ENCODE results near the gene CHMP4B. TPM values are rescaled to one million over a fixed set of nuclear protein-coding genes. Genes with fewer than 3 reads are reported as not detected.

Gene CHMP4B
- total RNA-seq, 1 donor from 2014 or later = 46.4 TPM

DNA sequence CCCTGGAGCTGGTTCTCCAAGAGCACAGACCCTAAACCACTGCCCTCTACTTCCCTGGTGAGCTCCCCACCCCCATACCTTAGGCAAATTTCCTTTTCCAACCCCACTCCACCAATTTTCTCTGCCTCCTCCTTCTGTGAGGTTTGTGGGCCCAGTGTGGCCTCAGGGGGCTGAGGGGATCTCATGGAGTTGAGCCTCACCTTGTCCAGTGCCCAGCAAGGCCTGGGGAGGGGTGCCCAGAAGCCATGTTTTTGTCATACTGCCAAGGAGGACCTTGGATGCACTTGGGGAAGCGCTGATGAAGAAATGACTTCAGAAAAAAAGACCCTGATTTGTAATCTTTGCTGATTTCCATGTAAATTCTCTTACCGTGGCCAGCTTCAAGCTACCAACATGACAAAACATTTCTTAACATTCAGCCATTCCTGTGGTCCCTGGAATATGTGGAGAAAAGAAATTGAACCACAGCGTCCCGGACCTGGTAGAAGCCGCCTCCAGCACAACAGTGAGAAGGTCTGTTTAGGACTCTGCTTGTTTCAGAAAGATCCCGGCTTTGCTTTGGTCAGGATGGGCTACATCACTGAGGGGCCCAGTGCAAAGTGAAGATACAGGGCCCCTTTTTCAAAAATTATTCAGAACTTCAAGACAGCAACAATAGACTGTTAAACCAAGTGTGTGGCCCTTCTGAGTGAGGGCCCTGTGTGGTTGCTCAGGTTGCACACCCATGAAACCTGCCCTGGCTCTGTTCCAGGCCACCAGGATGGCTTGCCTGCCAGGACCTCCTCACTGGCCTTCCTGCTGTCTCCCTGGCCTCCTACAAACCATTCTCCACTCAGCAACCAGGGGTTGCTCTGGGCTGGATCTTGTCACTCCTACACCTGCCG lies 52.5 kb downstream of the CHMP4B start:
- Mint-ChIP-seq H3K9me3 (ENCODE audit: unreplicated experiment) (peaks cover 7% of the 10 kb centered on the region), H3K4me3 (ENCODE audit: unreplicated experiment) (no peak overlapping the region), H3K27ac (ENCODE audit: unreplicated experiment) (no peak overlapping the region), H3K36me3 (ENCODE audit: unreplicated experiment) (no peaks in the 10 kb centered on the region), H3K27me3 (ENCODE audit: unreplicated experiment) (peaks cover 7% of the 10 kb centered on the region), H3K4me1 (ENCODE audit: low read depth, unreplicated experiment) (no peaks in the 10 kb centered on the region)
- no peak for TF ChIP-seq CTCF (IDR thresholded peaks at IDR 0.05; ENCODE audit: partially characterized antibody, unreplicated experiment)
- no peak for DNase-seq

DNA sequence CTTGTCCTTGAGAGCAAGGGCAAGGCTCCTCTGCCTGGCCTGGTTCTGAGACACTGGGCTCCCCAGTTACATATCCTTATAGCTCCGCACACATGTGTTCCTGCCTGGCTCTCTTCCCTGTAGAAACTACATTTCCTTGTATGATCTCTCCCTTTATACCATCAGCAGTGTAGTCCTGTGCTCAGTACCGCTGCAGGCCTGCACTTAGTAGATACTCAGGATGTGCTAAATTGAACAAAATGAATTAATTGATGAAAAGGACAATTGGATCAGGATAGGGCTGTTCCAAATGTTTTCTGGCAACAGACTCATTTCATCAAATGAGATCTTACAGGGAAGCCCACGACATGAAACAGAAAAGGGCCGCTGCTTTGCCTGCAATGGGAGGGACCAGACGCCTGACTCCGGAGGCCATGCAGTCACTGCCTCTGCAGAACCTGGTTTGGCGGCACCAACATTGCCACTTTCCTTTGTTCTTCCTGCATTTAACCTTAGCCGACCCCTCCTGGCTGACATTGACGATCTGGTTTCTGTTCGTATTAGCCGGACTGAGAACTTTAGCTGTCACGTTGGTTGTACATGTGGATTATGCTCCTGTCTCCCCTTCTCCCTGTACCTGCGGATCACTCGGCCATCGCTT lies 53.3 kb downstream of the CHMP4B start:
- no peak for DNase-seq
- no peak overlapping the region for H3K4me3 Mint-ChIP-seq (ENCODE audit: unreplicated experiment)
- TF ChIP-seq CTCF (IDR thresholded peaks at IDR 0.05; ENCODE audit: partially characterized antibody, unreplicated experiment) = no peak
- no peaks in the 10 kb centered on the region for H3K4me1 Mint-ChIP-seq (ENCODE audit: low read depth, unreplicated experiment)
- H3K9me3 Mint-ChIP-seq (ENCODE audit: unreplicated experiment) = peaks cover 7% of the 10 kb centered on the region
- H3K27me3 Mint-ChIP-seq (ENCODE audit: unreplicated experiment) = peaks cover 5% of the 10 kb centered on the region
- no peaks in the 10 kb centered on the region for H3K36me3 Mint-ChIP-seq (ENCODE audit: unreplicated experiment)
- H3K27ac Mint-ChIP-seq (ENCODE audit: unreplicated experiment) = no peak overlapping the region

DNA sequence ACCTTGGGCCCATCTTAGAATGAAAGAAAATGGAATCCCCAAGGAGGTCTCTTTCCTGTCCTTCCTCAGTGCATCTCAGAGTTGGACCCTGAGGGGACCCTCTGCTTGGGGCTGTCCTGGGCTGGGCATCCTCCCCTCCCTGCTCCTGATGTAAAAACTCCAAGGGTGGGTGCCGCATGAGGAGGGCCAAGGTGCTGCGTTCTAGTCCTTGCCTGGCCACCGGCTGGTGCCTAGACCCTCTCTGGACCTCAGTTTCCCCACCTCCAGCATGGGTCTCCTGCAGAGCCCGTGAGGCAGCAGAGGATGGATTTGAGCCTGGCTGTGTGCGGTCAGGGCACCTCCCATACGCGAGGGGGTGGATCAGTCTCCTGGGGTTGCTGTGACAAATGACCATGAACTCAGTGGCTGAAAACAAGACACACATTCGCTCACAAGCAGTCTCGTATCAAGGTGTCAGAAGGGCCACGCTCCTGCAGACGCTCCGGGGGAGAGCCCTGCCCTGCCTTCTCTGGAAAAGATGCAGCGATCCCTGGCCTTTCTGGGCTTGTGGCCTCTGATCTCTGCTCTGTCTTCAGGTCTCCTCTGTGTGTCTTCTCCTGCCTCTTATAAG lies 54.7 kb downstream of the CHMP4B start:
- no peak for TF ChIP-seq CTCF (IDR thresholded peaks at IDR 0.05; ENCODE audit: partially characterized antibody, unreplicated experiment)
- Mint-ChIP-seq H3K9me3 (ENCODE audit: unreplicated experiment) (peaks cover 5% of the 10 kb centered on the region), H3K4me3 (ENCODE audit: unreplicated experiment) (no peak overlapping the region), H3K27me3 (ENCODE audit: unreplicated experiment) (peaks cover 5% of the 10 kb centered on the region), H3K4me1 (ENCODE audit: low read depth, unreplicated experiment) (no peaks in the 10 kb centered on the region), H3K27ac (ENCODE audit: unreplicated experiment) (no peak overlapping the region), H3K36me3 (ENCODE audit: unreplicated experiment) (no peaks in the 10 kb centered on the region)
- no peak for DNase-seq

DNA sequence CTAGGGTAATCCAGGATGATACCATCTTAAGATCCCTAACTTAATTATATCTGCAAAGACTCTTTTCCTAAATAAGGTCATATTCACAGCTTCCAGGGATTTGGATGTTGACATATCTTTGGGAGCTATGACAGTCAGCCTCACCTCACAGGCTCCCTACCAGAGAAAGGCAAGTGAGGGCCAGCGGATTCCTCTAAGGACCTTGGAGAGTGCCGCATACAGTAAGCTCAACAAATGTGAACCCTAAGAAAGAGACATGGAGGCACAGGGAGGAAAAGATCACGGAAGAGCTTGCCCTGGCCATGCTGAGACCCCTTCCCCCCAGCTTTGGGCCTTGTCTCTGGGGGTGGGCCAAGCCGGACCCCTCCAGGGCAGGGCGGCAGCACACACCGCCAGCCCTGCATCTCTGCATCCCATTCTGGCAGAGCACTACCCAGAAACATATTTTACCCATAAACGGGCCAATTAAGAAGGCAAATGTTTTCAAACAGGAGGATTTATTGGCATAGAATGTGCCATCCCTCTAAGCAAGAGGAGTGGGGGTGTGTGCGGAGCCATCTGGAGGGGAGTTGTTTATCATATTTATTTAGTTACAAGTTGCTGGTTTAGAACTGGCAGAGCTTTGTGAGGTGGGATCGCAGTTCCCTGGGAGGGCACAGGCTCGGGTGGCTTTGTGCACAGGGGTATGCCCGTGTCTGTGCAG lies 55.4 kb downstream of the CHMP4B start:
- no peak overlapping the region for H3K27ac Mint-ChIP-seq (ENCODE audit: unreplicated experiment)
- DNase-seq = no peak
- peaks cover 5% of the 10 kb centered on the region for H3K27me3 Mint-ChIP-seq (ENCODE audit: unreplicated experiment)
- no peak for TF ChIP-seq CTCF (IDR thresholded peaks at IDR 0.05; ENCODE audit: partially characterized antibody, unreplicated experiment)
- no peak overlapping the region for H3K4me3 Mint-ChIP-seq (ENCODE audit: unreplicated experiment)
- no peaks in the 10 kb centered on the region for H3K36me3 Mint-ChIP-seq (ENCODE audit: unreplicated experiment)
- peaks cover 5% of the 10 kb centered on the region for H3K9me3 Mint-ChIP-seq (ENCODE audit: unreplicated experiment)
- H3K4me1 Mint-ChIP-seq (ENCODE audit: low read depth, unreplicated experiment) = no peaks in the 10 kb centered on the region
